Activated CD4-positive, alpha-beta T cell treated with anti-CD3 and anti-CD28 coated beads, Interleukin-2, amount 50 U/mL, for 24 hours (primary cell): ENCODE measurements around the gene LRRIQ1.
A peak's percentile ranks its signal among the peaks of the same experiment; 100 is the strongest.
"Not testable (repeated sequence)": the region's sequence is repeated elsewhere in the genome, so short reads cannot be mapped to it uniquely, and the experiment has no call there.

ENCODE experiments used
- DNase-seq, 2 donors: peaks; one replicate each; pipeline ENCODE4 v3.0.0-alpha.2; 2020; ENCODE audit warnings: low read depth in 1 of 2, low spot score in 1 of 2

Gene LRRIQ1

GRCh38 chr12:85036234-85036707 lies at the start of gene LRRIQ1, which contains the start of gene TSPAN19:
LRRIQ1 (plus strand) TSS chr12:85036351; CDS start chr12:85038177, 1,826 bp downstream.
TSPAN19 (minus strand) TSS chr12:85036277; CDS start chr12:85029946, 6,331 bp downstream.
- peak; percentile 0 to 17 for DNase-seq

GRCh38 chr12:84986586-84986985 lies 49.6 kb upstream of the LRRIQ1 start:
- no peak for DNase-seq

- DNase-seq: no peak
These were observed 41.7 kb upstream of the LRRIQ1 start for GRCh38 chr12:84994426-84994825.

- no peak for DNase-seq
These were observed 40.5 kb upstream of the LRRIQ1 start for GRCh38 chr12:84995641-84996040.

- no peak for DNase-seq
These were observed 39.4 kb upstream of the LRRIQ1 start for GRCh38 chr12:84996759-84997158.

- no peak for DNase-seq
These were observed 37.8 kb upstream of the LRRIQ1 start for GRCh38 chr12:84998341-84998740.

- DNase-seq: no peak
These were observed 35.4 kb upstream of the LRRIQ1 start for GRCh38 chr12:85000729-85001128.

- no peak for DNase-seq
These were observed 33.3 kb upstream of the LRRIQ1 start for GRCh38 chr12:85002778-85003296.

GRCh38 chr12:85004204-85004603 lies 31.9 kb upstream of the LRRIQ1 start:
- no peak for DNase-seq

GRCh38 chr12:85005047-85005446 lies 31.1 kb upstream of the LRRIQ1 start:
- DNase-seq: not testable (repeated sequence)

- DNase-seq: no peak
These were observed 30.5 kb upstream of the LRRIQ1 start for GRCh38 chr12:85005615-85006014.

GRCh38 chr12:85006206-85006605 lies 29.9 kb upstream of the LRRIQ1 start:
- no peak for DNase-seq

- no peak for DNase-seq
These were observed 28.3 kb upstream of the LRRIQ1 start for GRCh38 chr12:85007836-85008235.

GRCh38 chr12:85016413-85016812 lies 19.7 kb upstream of the LRRIQ1 start:
- no peak for DNase-seq

GRCh38 chr12:85017133-85017532 lies 19.0 kb upstream of the LRRIQ1 start:
- DNase-seq: no peak

- no peak for DNase-seq
These were observed 18.5 kb upstream of the LRRIQ1 start for GRCh38 chr12:85017618-85018017.

- DNase-seq: no peak
These were observed 18.1 kb upstream of the LRRIQ1 start for GRCh38 chr12:85018098-85018497.

GRCh38 chr12:85029456-85029855 lies 6.7 kb upstream of the LRRIQ1 start:
- DNase-seq: no peak

- no peak for DNase-seq
These were observed 582 bp downstream of the LRRIQ1 start for GRCh38 chr12:85036733-85037132.

GRCh38 chr12:85041395-85041794 lies 5.2 kb downstream of the LRRIQ1 start:
- DNase-seq: no peak

GRCh38 chr12:85043829-85044228 lies 7.7 kb downstream of the LRRIQ1 start:
- no peak for DNase-seq

GRCh38 chr12:85057370-85057963 lies 21.3 kb downstream of the LRRIQ1 start:
- DNase-seq: no peak

- no peak for DNase-seq
These were observed 22.2 kb downstream of the LRRIQ1 start for GRCh38 chr12:85058339-85058738.
